Activated CD4-positive, alpha-beta T cell treated with anti-CD3 and anti-CD28 coated beads, Interleukin-2, Interleukin-6, amounts not matched to agents 100 ng/mL and 50 ng/mL, durations not matched to agents 16 hours and 8 hours (primary cell): Measurements from ENCODE around the gene CDT1.
A peak's percentile ranks its signal among the peaks of the same experiment; 100 is the strongest.

Experiments used
- DNase-seq: peaks from one replicate; pipeline ENCODE4 v3.0.0-alpha.2; 2020

CDT1 gene

GRCh38 chr16:88803264-88803987 is at the start of gene CDT1:
TSS of gene CDT1 (plus strand) at chr16:88803789. CDS start at chr16:88803832, 43 bp downstream.
- peak; percentile 92 for DNase-seq

GRCh38 chr16:88754109-88754911 is 49.3 kb upstream of the CDT1 start:
- DNase-seq, result no peak

GRCh38 chr16:88754912-88755744 is 48.5 kb upstream of the CDT1 start:
- peak; percentile 33 for DNase-seq

- DNase-seq, result no peak
Measured at GRCh38 chr16:88755745-88756443, 47.7 kb upstream of the CDT1 start.

GRCh38 chr16:88758227-88758943 is 45.2 kb upstream of the CDT1 start:
- no peak for DNase-seq

- DNase-seq, result no peak
Measured at GRCh38 chr16:88758944-88759244, 44.7 kb upstream of the CDT1 start.

- peak; percentile 53 for DNase-seq
Measured at GRCh38 chr16:88759245-88759975, 44.2 kb upstream of the CDT1 start.

GRCh38 chr16:88759976-88760350 is 43.6 kb upstream of the CDT1 start:
- no peak for DNase-seq

GRCh38 chr16:88760424-88761142 is 43.0 kb upstream of the CDT1 start:
- DNase-seq, result no peak

GRCh38 chr16:88761143-88761534 is 42.5 kb upstream of the CDT1 start:
- no peak for DNase-seq

- DNase-seq, result no peak
Measured at GRCh38 chr16:88761830-88762229, 41.8 kb upstream of the CDT1 start.

- no peak for DNase-seq
Measured at GRCh38 chr16:88762258-88762870, 41.2 kb upstream of the CDT1 start.

- no peak for DNase-seq
Measured at GRCh38 chr16:88762941-88763340, 40.6 kb upstream of the CDT1 start.

- DNase-seq, result no peak
Measured at GRCh38 chr16:88763502-88764053, 40.0 kb upstream of the CDT1 start.

GRCh38 chr16:88764080-88764479 is 39.5 kb upstream of the CDT1 start:
- no peak for DNase-seq

- DNase-seq, result no peak
Measured at GRCh38 chr16:88764913-88765349, 38.7 kb upstream of the CDT1 start.

- DNase-seq, result no peak
Measured at GRCh38 chr16:88766975-88767374, 36.6 kb upstream of the CDT1 start.

GRCh38 chr16:88767546-88768070 is 36.0 kb upstream of the CDT1 start:
- DNase-seq, result no peak

GRCh38 chr16:88768071-88768783 is 35.4 kb upstream of the CDT1 start:
- DNase-seq, result no peak
